ENCODE results near the gene DDX60.
"Not testable (repeated sequence)": the region's sequence is repeated elsewhere in the genome, so short reads cannot be mapped to it uniquely, and the experiment has no call there.

Gene DDX60, protein sequence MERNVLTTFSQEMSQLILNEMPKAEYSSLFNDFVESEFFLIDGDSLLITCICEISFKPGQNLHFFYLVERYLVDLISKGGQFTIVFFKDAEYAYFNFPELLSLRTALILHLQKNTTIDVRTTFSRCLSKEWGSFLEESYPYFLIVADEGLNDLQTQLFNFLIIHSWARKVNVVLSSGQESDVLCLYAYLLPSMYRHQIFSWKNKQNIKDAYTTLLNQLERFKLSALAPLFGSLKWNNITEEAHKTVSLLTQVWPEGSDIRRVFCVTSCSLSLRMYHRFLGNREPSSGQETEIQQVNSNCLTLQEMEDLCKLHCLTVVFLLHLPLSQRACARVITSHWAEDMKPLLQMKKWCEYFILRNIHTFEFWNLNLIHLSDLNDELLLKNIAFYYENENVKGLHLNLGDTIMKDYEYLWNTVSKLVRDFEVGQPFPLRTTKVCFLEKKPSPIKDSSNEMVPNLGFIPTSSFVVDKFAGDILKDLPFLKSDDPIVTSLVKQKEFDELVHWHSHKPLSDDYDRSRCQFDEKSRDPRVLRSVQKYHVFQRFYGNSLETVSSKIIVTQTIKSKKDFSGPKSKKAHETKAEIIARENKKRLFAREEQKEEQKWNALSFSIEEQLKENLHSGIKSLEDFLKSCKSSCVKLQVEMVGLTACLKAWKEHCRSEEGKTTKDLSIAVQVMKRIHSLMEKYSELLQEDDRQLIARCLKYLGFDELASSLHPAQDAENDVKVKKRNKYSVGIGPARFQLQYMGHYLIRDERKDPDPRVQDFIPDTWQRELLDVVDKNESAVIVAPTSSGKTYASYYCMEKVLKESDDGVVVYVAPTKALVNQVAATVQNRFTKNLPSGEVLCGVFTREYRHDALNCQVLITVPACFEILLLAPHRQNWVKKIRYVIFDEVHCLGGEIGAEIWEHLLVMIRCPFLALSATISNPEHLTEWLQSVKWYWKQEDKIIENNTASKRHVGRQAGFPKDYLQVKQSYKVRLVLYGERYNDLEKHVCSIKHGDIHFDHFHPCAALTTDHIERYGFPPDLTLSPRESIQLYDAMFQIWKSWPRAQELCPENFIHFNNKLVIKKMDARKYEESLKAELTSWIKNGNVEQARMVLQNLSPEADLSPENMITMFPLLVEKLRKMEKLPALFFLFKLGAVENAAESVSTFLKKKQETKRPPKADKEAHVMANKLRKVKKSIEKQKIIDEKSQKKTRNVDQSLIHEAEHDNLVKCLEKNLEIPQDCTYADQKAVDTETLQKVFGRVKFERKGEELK (N-terminal part only)

DNA sequence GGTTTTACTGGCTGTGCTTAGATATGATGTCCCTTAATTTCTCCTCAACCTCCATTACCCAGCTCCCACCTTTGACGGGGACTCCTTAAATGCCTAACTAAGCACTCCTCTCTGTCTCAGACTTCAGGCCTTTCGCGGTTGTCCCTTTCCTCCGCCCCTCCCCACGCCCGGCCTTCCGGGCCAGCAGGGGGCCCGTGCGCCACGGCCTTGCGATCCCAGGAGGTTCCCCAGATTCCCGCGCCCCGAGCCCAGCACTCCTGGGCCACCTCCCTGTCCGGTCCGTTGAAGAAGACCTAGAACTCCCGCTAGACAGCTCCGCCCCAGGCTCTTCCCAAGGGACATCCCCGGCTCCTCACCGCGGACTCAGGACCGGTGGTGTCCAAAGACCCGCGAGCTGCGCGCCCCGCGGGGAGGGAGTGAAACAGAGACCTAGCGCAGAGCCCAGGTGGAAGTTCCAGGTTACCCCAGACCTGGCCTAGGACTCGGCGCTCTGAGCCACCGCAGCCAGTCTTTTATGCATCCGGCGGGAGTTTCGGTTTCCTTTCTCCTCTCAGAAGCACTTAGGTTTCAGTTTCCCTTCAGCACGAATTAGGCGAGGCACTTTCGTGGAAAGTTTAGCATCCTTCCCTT is at the start of gene DDX60:
DDX60 (minus strand) TSS at position 487 of the 630 bp plus-strand sequence. CDS start 7,493 bp downstream, outside the sequence.
- DNase-seq (ENCODE audit: low read depth, low spot score) = peak; percentile 72

DNA sequence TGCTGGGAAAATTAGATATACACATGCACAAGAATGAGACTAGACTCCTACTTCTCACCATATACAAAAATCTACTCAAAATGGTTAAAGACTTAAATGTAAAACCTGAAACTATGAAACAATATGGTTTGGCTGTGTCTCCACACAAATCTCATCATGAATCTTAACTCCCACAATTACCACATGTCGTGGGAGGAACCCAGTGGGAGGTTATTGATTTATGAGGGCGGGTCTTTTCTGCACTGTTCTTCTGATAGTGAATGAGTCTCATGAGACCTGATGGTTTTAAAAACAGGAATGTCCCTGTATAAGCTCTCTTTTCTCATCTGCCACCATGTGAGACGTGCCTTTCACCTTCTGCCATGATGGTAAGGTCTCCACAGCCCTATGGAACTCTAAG is 48.5 kb upstream of the DDX60 start:
- no peak for DNase-seq (ENCODE audit: low read depth, low spot score)

DNA sequence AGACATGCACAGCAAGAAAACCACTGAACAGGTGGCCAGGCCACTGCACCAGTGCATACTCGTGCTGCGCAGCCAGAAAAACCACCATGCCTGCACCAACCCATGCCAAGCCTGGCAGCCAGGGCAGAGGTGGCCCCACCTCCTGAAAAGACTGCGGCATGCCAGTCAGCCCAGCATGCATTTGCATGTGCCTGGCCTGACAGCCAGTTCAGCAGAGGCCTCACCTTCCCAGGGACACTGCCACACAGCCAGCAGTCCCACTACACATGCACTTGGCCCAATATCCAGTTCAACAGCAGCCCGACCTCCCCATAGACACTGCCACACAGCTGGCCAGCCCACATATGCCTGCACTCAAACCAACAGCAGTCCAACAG is 43.5 kb upstream of the DDX60 start:
- DNase-seq (ENCODE audit: low read depth, low spot score) = no peak

DNA sequence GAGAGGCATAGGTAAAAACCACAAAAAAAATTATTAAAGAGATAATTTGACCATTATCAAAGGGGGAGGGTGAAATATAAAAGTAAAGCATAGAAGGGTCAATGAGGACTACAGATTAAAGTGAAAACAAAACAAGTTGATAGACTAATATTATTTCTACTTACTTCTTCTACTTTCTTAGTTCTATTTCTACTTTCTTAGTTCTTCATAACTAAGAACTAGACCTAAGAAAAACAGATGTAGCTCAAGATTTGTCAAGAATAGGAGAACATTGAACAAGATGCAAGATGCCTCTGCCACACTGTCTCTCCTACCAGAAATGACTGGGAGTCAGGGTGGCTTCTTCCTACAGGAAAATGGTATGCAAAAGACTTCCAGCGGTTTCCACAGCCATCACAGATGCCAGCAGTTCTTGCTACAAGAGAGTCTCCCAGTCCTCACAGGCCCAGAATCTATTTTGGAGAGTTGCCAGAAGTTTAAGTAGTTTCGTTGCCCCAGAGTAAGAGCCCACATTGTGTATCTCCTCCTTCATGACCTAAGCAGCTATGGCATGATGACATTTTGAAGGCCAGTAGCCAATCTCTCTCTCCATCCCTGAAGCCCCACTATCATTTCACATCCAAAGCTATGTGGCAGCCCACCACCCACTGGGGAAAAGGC is 42.9 kb upstream of the DDX60 start:
- no peak for DNase-seq (ENCODE audit: low read depth, low spot score)

DNA sequence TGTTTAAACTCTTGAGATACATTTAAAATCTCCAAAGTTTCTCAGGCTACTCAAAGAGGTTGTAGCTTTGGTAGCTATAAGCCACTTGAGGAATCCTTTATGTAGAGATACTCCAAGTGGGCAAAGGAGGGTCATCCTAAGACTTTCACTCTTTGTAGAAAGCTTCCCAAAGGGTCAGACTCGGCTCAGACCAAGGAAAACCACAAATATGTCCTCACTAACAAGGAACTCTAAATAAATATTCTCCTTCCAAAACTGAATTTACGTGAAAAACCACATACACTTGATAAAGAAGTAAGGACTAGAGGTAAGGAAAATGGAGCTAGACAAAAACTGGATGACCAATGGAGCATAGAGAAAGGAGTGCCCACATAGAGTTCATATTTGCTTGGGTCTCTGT is 41.7 kb upstream of the DDX60 start:
- DNase-seq (ENCODE audit: low read depth, low spot score) = no peak

DNA sequence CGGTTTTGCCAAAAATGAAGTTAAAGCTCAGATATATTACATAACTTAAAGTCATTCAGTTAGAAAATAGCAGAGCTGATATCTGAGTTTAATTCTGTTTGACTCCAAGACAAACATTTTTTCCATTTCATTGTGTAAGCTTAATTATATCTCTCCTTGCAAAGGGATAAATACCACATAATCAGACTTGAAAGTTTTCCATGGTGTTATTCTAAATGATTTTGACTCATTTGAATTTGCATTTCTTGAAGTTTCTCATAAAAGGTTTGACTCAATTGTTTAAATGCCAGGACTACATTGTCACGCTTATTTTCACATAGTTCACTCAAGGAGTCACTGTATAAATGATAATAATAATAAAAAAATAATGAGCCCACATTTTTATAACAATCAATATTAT is 39.4 kb upstream of the DDX60 start:
- no peak for DNase-seq (ENCODE audit: low read depth, low spot score)

DNA sequence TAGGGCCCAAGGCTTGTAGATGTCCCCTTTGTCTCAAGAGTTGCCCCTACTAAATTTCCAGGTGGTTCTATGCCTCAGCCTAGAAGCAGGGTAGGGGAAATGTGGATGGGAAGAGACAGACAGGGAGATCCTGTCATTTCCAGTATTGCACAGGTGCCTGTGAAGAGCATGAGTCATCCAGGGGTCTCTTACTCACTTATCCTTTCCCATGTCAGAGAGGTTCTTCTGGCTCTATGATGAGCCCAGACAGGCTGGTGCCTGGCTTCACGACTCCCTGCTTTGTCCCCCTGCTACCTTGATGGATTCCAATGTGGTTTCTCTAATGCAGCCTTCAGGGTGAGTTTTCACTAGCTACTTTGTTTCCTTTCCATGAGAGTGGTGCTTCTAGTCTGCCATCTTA is 35.2 kb upstream of the DDX60 start:
- DNase-seq (ENCODE audit: low read depth, low spot score) = no peak

DNA sequence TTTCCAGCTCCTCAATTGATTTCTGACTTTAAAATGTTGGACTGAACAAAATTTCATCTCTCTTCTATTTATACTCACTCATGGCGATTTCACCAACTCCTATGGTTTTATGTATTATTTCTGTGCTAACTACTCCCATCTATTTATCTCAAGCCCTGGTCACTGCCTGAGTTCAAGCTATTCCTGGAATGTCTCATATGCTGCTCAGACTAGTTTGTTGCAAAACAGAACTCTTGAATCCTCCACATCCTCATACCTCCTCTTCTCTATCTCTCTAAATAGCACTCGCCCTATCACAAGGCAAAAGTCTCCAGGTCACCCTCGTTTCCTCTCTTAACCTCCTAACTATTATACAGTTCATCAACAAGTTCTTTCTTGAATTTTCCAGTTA is 19.0 kb upstream of the DDX60 start:
- no peak for DNase-seq (ENCODE audit: low read depth, low spot score)

DNA sequence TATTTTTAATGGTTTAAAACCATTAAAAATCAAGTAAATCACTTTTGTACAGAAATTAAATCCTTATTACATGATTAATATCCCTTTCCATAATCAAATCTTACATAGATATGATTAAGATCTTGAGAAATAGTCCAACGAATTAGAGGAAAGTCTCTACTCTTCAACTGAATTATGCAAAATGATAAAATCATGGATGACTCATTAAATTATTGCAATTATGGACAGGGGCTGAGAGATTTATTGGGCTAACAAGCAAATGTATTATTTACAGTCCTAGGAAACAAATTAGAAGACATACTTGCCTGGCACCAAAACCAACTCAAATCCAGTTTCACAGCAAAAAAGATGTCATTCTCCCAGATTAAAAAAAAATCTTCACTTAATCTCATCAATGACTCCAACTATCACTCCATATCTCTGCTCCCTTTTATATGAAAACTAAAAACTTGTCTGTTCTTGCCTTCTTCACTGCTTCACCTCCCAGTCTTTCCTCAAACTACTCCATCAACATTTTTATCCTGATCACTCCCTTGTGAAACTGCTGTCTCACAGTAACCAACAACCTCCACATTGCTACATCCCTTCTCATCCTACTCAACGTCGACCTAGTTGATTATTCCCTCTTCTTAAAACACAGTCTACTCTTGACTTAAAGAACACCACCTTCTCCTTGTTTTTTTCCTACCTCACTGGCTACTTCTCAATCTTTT is 18.4 kb upstream of the DDX60 start:
- no peak for DNase-seq (ENCODE audit: low read depth, low spot score)

DNA sequence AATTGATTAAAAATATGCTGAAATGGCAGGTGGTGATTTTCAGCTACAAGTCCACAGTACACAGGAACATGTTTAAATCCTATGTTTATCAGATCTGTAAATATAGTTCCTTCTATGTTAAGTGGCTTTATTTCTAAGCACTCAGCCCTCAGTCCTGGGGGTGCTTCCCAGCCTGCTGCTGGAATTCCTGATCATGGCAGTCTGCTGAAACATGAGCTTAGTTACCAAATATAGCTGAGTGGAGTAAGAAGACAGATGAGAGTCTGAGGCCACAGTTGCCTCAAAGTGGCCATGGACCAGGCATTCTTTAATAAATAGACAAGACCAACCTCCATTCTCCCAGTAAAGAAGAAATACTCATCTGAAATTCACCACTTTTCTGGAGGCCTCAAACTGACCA is 17.1 kb upstream of the DDX60 start:
- DNase-seq (ENCODE audit: low read depth, low spot score) = no peak

DNA sequence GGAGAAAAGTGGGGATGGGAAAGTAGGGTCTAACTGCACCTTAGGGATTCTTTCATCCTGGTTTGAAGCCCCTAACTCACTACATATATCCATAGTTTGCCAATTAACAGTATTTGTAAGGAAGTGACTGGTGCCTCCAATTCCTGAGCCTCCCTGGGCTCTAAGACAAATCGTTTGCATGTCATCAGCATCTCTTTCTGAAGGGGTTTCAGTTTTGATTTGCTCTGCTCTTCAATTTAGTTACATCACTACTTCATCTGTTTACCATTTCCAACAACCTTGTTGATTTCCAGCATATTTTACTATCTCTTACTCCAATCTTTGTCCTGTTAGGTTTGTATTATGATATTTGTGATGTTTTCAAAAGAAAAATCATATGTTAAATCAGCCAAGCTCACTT is 15.5 kb upstream of the DDX60 start:
- no peak for DNase-seq (ENCODE audit: low read depth, low spot score)

DNA sequence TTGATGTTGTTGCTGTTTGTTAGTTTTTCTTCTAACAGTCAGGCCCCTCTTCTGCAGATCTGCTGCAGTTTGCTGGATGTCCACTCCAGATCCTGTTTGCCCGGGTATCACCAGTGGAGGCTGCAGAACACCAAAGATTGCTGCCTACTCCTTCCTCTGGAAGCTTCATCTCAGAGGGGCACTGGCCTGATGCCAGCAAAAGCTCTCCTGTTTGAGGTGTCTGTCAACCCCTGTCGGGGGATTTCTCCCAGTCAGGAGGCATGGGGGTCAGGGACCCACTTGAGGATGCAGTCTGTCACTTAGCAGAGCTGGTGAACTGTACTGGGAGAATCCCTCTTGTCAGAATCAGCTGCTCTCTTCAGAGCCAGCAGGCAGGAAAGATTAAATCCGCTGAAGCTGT is 12.0 kb upstream of the DDX60 start:
- DNase-seq (ENCODE audit: low read depth, low spot score) = not testable (repeated sequence)

DNA sequence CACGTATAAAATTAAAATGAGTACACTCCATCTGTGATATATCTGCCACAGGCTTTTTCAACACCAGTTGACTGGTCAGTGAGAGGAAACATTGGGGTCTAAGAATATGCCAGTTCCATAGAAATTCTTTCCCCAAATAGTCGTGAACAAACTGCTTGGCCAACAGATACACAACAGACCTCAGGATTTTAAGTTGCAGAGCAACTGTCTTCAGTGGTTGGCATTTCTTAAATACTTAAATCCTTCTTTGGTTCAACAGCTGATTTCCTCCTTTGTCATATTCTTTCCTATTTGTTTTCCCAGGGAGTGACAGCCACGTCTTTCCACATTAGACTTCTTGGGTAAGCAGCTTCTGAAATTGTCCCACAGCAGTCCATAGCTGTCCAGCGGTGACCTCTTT is 7.0 kb upstream of the DDX60 start:
- no peak for DNase-seq (ENCODE audit: low read depth, low spot score)

DNA sequence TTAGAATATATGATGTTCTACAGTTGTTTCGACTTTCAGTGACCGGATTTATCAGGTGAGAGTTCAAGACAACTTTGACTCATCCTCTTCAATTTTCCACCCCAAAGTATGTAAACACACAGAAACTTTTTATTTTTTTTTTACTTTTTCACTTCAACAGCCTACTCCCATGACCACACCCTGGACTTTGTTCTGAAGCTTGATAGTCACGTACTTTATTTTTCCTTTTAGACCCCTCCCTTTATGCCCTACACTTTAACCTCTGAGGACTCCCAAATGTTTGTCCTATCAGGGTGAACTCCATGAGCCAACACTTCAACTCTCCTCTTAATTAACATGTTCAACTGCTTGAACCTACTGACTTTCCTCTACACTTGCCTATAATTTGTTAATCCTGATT is 2.5 kb upstream of the DDX60 start:
- DNase-seq (ENCODE audit: low read depth, low spot score) = no peak

DNA sequence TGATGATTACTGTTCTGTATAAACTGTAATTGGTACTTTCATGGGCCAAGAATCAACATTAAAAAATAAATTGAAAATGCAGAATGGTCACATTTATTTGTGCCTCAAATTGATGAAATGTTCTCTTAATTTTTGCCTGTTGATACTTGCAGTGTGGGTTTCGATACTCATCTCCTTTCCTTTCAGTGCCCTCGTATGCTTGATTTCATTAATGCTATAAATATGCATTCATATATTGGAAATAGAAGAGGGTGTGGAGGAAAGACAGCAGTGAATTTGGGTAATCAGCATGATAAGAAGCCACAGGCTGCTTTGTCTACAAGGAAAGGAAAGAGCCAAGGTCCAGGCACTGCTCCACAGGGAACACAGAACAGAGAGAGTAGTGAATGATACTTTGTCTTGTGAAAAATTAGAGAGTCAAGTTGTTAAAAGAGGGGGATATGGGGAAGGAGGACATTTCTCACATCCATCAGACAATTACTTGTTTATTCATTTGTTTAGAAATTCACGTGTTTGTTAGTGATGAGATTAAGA is 1.0 kb upstream of the DDX60 start:
- no peak for DNase-seq (ENCODE audit: low read depth, low spot score)

DNA sequence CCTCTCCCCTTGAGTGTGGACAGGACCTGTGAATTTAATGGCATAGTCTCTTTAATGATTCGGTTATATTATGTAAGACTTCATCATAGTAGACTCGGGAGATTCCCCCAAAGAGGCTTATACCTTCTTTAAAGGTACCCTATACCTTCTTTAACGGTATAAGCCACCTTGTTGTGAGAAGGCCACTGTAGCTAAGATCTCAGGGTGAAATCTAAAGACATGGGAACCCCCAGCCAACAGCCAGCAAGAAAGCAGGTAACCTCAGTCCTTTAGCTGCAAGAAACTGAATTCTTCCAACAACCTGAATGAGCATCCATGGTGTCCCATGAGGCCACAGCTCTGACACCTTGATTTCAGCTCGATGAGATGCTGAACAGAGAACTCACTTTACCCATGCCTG is 931 bp downstream of the DDX60 start:
- no peak for DNase-seq (ENCODE audit: low read depth, low spot score)

DNA sequence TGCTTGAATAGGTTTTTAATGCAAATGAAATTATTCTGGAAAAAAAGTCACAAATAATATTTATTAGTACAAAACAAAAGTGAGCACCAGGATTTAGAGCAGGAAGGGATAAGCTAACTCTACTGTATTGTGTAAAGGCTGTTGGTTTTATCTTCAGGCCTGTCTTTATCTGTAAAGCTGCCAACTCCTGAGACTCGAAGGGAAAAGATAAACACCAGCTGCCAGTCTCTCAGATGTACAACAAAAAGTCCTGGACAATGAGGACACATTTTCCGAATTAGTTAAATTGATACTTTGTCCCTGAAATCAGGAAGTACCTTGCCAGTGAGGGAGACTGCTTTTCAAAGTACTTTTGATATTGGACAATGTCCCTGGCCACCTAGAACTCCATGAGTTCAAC is 8.8 kb downstream of the DDX60 start:
- DNase-seq (ENCODE audit: low read depth, low spot score) = no peak

DNA sequence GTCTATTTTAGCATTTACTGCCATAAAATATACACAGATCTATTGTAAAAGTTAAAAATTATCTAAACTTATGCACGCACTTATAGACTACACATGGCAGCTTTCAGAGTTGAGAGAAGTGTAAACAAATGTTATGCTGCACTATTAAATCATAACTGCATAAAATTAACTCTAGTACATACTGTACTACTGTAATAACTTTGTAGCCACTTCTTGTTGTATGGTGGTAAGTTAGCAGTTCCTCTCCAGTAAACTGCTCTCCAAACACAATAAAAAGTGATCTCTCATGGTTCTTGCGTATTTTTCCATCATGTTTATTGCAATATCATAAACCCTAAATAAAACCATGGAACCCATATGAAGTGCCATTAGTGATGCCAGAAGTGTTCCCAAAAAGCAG is 9.6 kb downstream of the DDX60 start:
- DNase-seq (ENCODE audit: low read depth, low spot score) = no peak

DNA sequence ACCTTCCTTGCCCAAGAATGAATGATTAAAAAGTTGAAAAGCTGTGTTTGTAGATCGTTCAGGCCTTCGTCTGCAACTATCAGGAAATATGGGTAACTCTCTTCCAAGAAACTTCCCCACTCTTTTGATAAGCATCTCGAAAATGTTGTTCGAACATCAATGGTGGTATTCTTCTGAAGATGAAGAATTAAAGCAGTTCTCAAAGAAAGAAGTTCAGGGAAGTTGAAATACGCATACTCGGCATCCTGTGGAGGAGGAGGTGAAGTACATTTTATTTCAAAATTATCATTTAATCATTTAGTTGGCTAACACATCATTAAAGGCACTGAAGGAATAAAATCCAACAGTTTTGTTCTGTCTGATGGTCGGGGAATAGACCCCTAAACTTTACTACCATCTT is 12.1 kb downstream of the DDX60 start:
- no peak for DNase-seq (ENCODE audit: low read depth, low spot score)

DNA sequence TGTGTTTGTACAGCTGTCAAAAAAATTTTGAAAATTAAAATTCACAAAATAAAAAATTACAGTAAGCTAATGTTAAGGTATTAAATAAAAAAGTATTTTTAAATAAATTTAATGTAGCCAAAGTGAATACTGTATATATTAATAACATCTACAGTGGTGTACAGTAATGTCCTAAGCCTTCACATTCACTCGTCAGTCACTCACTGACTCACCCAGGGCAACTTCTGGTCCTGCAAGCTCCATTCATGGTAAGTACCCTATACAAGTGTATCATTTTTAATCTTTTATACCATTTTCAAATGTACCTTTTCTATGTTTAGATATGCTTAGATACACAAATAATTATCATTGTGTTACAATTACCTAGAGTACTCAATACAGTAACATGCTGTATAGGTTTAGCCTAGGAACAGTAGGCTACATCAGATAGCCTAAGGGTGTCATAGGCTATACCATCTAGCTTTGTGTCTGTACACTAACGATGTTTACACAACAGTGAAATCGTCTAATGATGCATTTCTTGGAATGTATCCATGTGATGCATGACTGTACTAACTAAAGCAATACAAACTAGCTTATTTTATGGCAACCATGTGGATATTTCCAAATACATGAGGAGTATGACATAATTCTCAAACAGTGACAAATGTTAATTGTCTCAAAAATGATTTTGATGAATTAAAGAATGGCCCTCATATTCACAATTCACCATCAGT is 13.7 kb downstream of the DDX60 start:
- no peak for DNase-seq (ENCODE audit: low read depth, low spot score)

All from smooth muscle cell of the brain vasculature (primary cell).